H1 (cell line): ENCODE measurements around the gene AP2A2. TPM values are rescaled to one million over a fixed set of nuclear protein-coding genes. Genes with fewer than 3 reads are reported as not detected.

Experiments used
- EP300 ChIP-seq, 2 experiments: IDR thresholded peaks; 1 replicate in 1 of 2; 2 replicates in 1 of 2; pipeline ENCODE4 v1.6.1; 2011 to 2012; ENCODE audit warnings: low read depth in 2 of 2, low read length in 2 of 2, mild to moderate bottlenecking in 2 of 2, borderline replicate concordance in 1 of 2, inconsistent platforms in 1 of 2, moderate library complexity in 1 of 2
- NANOG ChIP-seq: IDR thresholded peaks from 2 replicates; pipeline ENCODE4 v1.6.1; 2011; ENCODE audit warnings: low read length, low read depth, mild to moderate bottlenecking, inconsistent platforms; ENCODE audit not compliant: insufficient read depth, poor library complexity, severe bottlenecking
- RBBP5 ChIP-seq: IDR thresholded peaks from 2 replicates; pipeline ENCODE4 v1.7.1; 2012; ENCODE audit warnings: low read depth, mild to moderate bottlenecking, inconsistent platforms, low read length, moderate library complexity, borderline replicate concordance
- RXRA ChIP-seq: IDR thresholded peaks from 2 replicates; pipeline ENCODE4 v1.6.1; 2011; ENCODE audit warnings: low read depth, mild to moderate bottlenecking, low read length, moderate library complexity; ENCODE audit not compliant: insufficient read depth
- SP2 ChIP-seq: IDR thresholded peaks from 2 replicates; pipeline ENCODE4 v1.6.1; 2012; ENCODE audit warnings: mild to moderate bottlenecking, low read length, inconsistent platforms
- polyA plus RNA-seq, 7 experiments: library from polyadenylated mRNA; depleted of rRNA in 3 of 7; stranded (reverse) in 5 of 7; unstranded in 2 of 7; fragments of >200 nt in 5 of 7; fragments of 200-250 nt in 2 of 7; gene quantifications; 1 replicate in 5 of 7; 2 replicates in 1 of 7; 4 replicates in 1 of 7; pipeline versions ENCODE4 v1.2.1 to v1.2.3, GENCODE V29; 2011 to 2013; ENCODE audit warnings: missing spikeins in 2 of 7, mixed read lengths in 2 of 7
- total RNA-seq: library from RNA; stranded (reverse); fragmentation: NEBNext Ultra II Directional; extraction: Animal tissue kit (Norgen Biotek cat#: 25700); gene quantifications from 2 replicates; pipeline ENCODE4 v1.2.1, GENCODE V29; 2021

The AP2A2 gene
- total and polyA plus RNA-seq, 2 of the 8 experiments (the other 6 are each of a cell fraction or from before 2014, with no cell fraction given), result 50.0 to 65.0 TPM

DNA sequence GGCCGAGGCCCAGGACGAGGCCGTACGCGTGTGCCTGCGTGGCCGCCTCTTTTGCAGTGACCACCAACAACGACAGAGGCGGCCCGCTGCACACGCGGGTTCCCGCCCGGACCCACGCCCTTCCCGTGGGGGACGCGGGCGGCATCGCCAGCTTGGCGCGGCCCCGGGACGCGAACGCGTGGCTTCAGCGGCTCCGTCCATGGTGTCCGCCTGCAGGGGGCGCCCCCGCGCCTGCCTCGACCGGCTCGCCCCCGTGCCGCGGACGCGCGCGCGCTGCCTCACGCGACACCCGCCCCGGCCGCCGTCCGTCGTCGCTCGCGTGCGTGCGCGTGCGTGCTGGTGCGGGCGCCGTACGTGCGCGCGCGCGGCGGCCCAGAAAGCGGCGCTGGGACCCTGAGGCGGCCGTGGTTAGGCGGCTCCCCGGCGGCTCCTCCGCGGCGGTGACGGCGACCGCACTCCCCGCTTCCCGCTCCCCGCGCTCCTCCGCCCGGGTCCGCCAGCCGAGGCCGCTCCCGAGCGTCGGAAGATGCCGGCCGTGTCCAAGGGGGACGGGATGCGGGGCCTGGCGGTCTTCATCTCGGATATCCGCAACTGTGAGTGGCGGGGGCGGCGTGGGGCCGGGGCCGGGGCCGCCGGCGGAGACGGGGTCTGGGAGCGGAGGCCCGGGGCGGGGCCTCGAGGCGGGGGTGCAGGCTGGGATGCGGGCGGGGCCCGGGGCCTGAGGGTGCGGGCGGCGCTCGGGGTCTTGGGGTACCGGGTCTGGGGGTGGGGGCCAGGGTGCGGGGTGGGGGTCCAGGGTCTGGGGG lies at the start of gene AP2A2 (continued):
- 0 out of 3 replicates have a peak, but pooled peaks of 1 of the 2 experiments have one; percentile 45 for TF ChIP-seq EP300 (IDR thresholded peaks at IDR 0.05; ENCODE audit: borderline replicate concordance in 1 of 2, low read depth in 2 of 2, low read length in 2 of 2)
- TF ChIP-seq RBBP5, result no peak
- TF ChIP-seq RXRA, result no peak
- TF ChIP-seq SP2, result no peak
- no peak for TF ChIP-seq NANOG
